ENCODE results near the gene ORMDL3. TPM values are rescaled to one million over a fixed set of nuclear protein-coding genes. Genes with fewer than 3 reads are reported as not detected.

ORMDL3 gene
- total and polyA plus RNA-seq, 10 of the 15 experiments (the other 5 are each of a cell fraction or from before 2014, with no cell fraction given): 8.8 to 98.1 (median 49.9) TPM

DNA sequence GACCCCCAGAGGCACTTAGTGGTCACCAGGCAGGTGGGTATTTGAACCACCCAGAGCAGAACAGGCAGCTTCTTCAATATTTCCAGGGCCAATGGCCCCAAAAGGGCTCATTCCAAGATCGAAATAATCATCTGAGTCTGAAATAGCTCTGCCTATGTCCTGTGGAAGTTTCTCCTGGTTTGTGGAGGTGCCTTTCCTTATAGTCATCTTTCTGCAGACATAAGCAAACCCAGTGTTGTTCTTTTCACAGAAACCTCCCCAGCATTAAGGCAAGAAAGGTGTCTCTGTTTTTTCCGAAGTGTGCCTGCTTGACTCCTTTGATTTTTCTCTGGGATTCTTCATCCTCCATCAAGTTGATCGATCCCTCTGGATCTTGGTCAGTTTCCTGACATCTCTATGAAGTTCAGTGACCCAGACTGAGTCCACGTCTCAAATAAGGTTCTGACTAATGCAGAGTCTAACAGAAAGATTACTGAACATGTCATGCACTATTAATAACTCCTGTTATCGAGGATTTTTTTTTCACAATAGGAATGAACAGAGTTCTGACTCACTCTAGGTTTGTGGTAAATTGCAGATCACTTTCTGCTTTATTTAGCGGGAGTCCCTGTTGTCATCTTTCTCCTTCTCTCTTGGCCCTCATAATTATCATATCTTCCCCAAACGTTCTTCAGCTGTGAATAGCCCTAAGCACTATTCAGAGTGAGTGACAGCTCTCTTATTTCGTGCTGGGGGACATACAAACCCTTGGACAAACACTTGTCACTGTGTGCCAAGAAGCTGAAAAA, 1.7 kb upstream of the ORMDL3 start:
- CTCF ChIA-PET: interaction anchor here (1.4 to 2.9 kb wide), 2 partner anchors 10 to 56 kb away, joined by 7 to 33 read pairs; no protein-coding TSS in a partner anchor
- intact Hi-C loops (cut with micrococcal nuclease; ENCODE audit: unreplicated experiment): loop anchor here (5.0 kb wide), 2 partner anchors 53 to 172 kb away; partner anchors contain the start of gene PSMD3
- peak overlapping the region; percentile 87; the same call in 1 of the 2 replicates for H3K4me3 ChIP-seq
- peak overlapping the region; percentile 83; the same call in 1 of the 2 replicates for H3K9ac ChIP-seq (ENCODE audit: control insufficient read depth, insufficient read depth, low read length)
- RAD21 ChIA-PET (ENCODE audit: unreplicated experiment): interaction anchor here (0.6 to 2.4 kb wide), 6 partner anchors 10 to 187 kb away, joined by 3 to 15 read pairs (median 3); partner anchors contain the start of gene PSMD3
- H2AFZ ChIP-seq (ENCODE audit: control insufficient read depth, low read depth, low read length): no peak overlapping the region; the same call in 1 of the 2 replicates
- in situ Hi-C loops (cut with MboI): no loop called here
- H3K9me3 ChIP-seq (replicated peaks; ENCODE audit: control insufficient read depth, insufficient read depth, low read length): no peaks in the 10 kb centered on the region
- no peak for DNase-seq (ENCODE audit: low read depth, low spot score)
- peak; percentile 54 for ATAC-seq
- BruUV-seq (replicated peaks): no TSS peak
- peaks cover 42% of the 10 kb centered on the region for H3K79me2 ChIP-seq (ENCODE audit: control insufficient read depth, insufficient read depth, low read length)
- no peak for FAIRE-seq
- no peaks in the 10 kb centered on the region for H4K20me1 ChIP-seq (ENCODE audit: control insufficient read depth, insufficient read depth)
- peaks cover 21% of the 10 kb centered on the region for H3K4me1 ChIP-seq (ENCODE audit: control insufficient read depth, insufficient read depth, low read length)
- H3K36me3 ChIP-seq (ENCODE audit: control insufficient read depth in 2 of 2, insufficient read depth in 2 of 2, low read length in 1 of 2): peaks cover under 1% of the 10 kb centered on the region in 2 experiments; a peak in 2 of 4 replicates
- H3K27me3 ChIP-seq (replicated peaks in 1 of 2; ENCODE audit: control insufficient read depth in 2 of 2, insufficient read depth in 2 of 2, low read length in 1 of 2): no peaks in the 10 kb centered on the region
- peak overlapping the region; percentile 82; the same call in 1 of the 2 replicates for H3K27ac ChIP-seq (ENCODE audit: control insufficient read depth, insufficient read depth)
- POLR2A ChIA-PET: interaction anchor here (0.6 to 6.4 kb wide), 6 partner anchors 10 to 85 kb away, joined by 3 to 64 read pairs (median 4); partner anchors contain the start of gene PSMD3
- SMC1A ChIA-PET (ENCODE audit: uncharacterized antibody, unreplicated experiment): interaction anchor here (0.8 to 5.7 kb wide), 5 partner anchors 9 to 60 kb away, joined by 3 to 46 read pairs (median 4); no protein-coding TSS in a partner anchor
- H3K4me2 ChIP-seq (ENCODE audit: control insufficient read depth, insufficient read depth): peak overlapping the region; percentile 84
- WGBS (ENCODE audit: insufficient coverage, insufficient replicate concordance, low lambda C conversion rate, missing lambda C conversion rate): 20% methylated on average over 8 of the region's 8 CpGs
- TF ChIP-seq JUNB (IDR thresholded peaks at IDR 0.05) (peak; percentile 89), IKZF1 (conservative IDR thresholded peaks at IDR 0.05) (peak; percentile 47; the same call in 1 of the 2 replicates), ATF2 (IDR thresholded peaks at IDR 0.05; ENCODE audit: low read length) (peak; percentile 93), ETV6 (conservative IDR thresholded peaks at IDR 0.05 in 1 of 2, IDR thresholded peaks at IDR 0.05 in 1 of 2; ENCODE audit: borderline replicate concordance in 1 of 2, low read depth in 1 of 2) (peak in 1 of 2 experiments; percentile 64; a peak in 1 of 4 replicates), BCL11A (IDR thresholded peaks at IDR 0.05; ENCODE audit: low read depth, low read length) (peak; percentile 38; the same call in 1 of the 2 replicates), ZBED1 (IDR thresholded peaks at IDR 0.05; ENCODE audit: borderline replicate concordance) (peak; percentile 87), HDAC2 (IDR thresholded peaks at IDR 0.05) (no peak), IKZF2 (IDR thresholded peaks at IDR 0.05) (peak; percentile 71 to 76; a peak in 3 of 4 replicates), ELK1 (IDR thresholded peaks at IDR 0.05; ENCODE audit: low read depth, low read length) (no peak), RFX5 (IDR thresholded peaks at IDR 0.05; ENCODE audit: low read depth, low read length) (no peak), RUNX3 (IDR thresholded peaks at IDR 0.05; ENCODE audit: low read length) (peak; percentile 93), NFIC (IDR thresholded peaks at IDR 0.05; ENCODE audit: low read depth, low read length) (peak; percentile 84), PKNOX1 (IDR thresholded peaks at IDR 0.05) (peak; percentile 95), PML (IDR thresholded peaks at IDR 0.05; ENCODE audit: low read length) (0 out of 2 replicates have a peak, but pooled peaks have one; percentile 62), MEF2A (IDR thresholded peaks at IDR 0.05; ENCODE audit: insufficient read depth, low read depth, low read length) (peak; percentile 96), USF2 (IDR thresholded peaks at IDR 0.05; ENCODE audit: borderline replicate concordance, low read depth, low read length) (no peak)
- TF ChIP-seq, protein P1, sequence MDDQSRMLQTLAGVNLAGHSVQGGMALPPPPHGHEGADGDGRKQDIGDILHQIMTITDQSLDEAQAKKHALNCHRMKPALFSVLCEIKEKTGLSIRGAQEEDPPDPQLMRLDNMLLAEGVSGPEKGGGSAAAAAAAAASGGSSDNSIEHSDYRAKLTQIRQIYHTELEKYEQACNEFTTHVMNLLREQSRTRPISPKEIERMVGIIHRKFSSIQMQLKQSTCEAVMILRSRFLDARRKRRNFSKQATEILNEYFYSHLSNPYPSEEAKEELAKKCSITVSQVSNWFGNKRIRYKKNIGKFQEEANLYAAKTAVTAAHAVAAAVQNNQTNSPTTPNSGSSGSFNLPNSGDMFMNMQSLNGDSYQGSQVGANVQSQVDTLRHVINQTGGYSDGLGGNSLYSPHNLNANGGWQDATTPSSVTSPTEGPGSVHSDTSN (IDR thresholded peaks at IDR 0.05; ENCODE audit: insufficient replicate concordance, low read depth, low read length): peak; percentile 81

Measured in GM12878 (cell line).